ENCODE results near the gene MDH1B. TPM values are rescaled to one million over a fixed set of nuclear protein-coding genes. Genes with fewer than 3 reads are reported as not detected.
A peak's percentile ranks its signal among the peaks of the same experiment; 100 is the strongest.

The MDH1B gene
- total RNA-seq, 1 experiment from 2014 or later: 1.9 TPM

DNA sequence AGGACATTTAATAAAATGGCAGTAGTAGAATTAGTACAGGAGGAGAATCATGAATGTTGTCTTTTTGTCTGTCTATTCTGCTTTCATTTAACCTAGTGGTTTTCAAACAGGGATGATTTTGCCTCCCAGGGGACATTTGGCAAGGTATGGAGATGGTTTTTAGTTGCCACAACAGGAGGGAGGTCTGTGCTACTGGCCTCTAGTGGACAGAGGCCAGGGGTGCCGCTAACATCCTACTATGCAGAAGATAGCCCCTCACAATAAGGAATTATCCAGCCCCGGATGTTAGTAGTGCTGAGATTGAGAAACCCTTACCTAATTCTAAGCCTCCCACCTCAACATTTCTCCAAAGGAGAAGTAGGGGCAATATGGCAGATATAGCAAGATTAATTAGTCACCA, 18.6 kb upstream of the MDH1B start:
- POLR2A ChIA-PET: no interaction called here
- DNase-seq (ENCODE audit: low spot score) (peak; percentile 42), ATAC-seq (peak; percentile 93)

DNA sequence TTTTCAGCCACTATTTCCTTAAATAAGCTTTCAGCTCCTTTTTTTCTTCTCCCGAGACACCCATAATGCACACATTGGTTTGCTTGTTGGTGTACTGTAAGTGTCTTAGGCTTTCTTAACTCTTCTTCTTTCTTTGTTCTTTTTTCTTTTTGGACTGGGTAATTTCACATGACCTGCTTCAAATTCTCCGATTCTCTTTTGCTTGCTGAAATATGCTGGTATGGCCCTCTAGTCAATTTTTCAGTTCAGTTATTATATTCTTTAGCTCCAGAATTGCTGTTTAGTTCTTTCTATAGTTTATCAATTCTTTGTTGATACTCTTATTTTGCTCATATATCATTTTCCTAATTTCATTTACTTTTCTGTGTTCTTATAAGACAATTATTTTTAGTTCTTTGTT, 15.5 kb upstream of the MDH1B start:
- ATAC-seq (no peak), DNase-seq (ENCODE audit: low spot score) (no peak)
- no peak overlapping the region for H3K27ac Mint-ChIP-seq
- peaks cover 20% of the 10 kb centered on the region for H3K9me3 Mint-ChIP-seq
- no peaks in the 10 kb centered on the region for H3K27me3 Mint-ChIP-seq (ENCODE audit: low read depth)
- CTCF ChIA-PET: interaction anchor here (0.7 to 1.0 kb wide), 4 partner anchors 14 to 1098 kb away, joined by 3 to 6 read pairs (median 4); partner anchors contain the start of gene NRP2
- H3K4me3 Mint-ChIP-seq: no peak overlapping the region
- peaks cover 2% of the 10 kb centered on the region; the same call in 1 of the 2 replicates for H3K4me1 Mint-ChIP-seq
- peaks cover 63% of the 10 kb centered on the region for H3K36me3 Mint-ChIP-seq
- POLR2A ChIA-PET: interaction anchor here (0.6 kb wide), 1 partner anchor 14 kb away, joined by 4 read pairs; no protein-coding TSS in a partner anchor
- TF ChIP-seq NFYB (CRISPR knock-in tag; conservative IDR thresholded peaks at IDR 0.05; ENCODE audit: low read depth) (no peak), RORB (CRISPR knock-in tag; IDR thresholded peaks at IDR 0.05) (no peak), ZNF671 (CRISPR knock-in tag; IDR thresholded peaks at IDR 0.05) (no peak), ZNF138 (CRISPR knock-in tag; conservative IDR thresholded peaks at IDR 0.05) (no peak), ETV6 (CRISPR knock-in tag; IDR thresholded peaks at IDR 0.05) (no peak), ZNF317 (CRISPR knock-in tag; IDR thresholded peaks at IDR 0.05; ENCODE audit: borderline replicate concordance, low read depth) (no peak), TEAD1 (CRISPR knock-in tag; IDR thresholded peaks at IDR 0.05) (no peak), MYBL2 (CRISPR knock-in tag; IDR thresholded peaks at IDR 0.05) (no peak), TP53 (CRISPR knock-in tag; IDR thresholded peaks at IDR 0.05) (no peak)
- TF ChIP-seq, protein P1, sequence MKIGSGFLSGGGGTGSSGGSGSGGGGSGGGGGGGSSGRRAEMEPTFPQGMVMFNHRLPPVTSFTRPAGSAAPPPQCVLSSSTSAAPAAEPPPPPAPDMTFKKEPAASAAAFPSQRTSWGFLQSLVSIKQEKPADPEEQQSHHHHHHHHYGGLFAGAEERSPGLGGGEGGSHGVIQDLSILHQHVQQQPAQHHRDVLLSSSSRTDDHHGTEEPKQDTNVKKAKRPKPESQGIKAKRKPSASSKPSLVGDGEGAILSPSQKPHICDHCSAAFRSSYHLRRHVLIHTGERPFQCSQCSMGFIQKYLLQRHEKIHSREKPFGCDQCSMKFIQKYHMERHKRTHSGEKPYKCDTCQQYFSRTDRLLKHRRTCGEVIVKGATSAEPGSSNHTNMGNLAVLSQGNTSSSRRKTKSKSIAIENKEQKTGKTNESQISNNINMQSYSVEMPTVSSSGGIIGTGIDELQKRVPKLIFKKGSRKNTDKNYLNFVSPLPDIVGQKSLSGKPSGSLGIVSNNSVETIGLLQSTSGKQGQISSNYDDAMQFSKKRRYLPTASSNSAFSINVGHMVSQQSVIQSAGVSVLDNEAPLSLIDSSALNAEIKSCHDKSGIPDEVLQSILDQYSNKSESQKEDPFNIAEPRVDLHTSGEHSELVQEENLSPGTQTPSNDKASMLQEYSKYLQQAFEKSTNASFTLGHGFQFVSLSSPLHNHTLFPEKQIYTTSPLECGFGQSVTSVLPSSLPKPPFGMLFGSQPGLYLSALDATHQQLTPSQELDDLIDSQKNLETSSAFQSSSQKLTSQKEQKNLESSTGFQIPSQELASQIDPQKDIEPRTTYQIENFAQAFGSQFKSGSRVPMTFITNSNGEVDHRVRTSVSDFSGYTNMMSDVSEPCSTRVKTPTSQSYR (CRISPR knock-in tag; IDR thresholded peaks at IDR 0.05): no peak
- TF ChIP-seq, protein P2, sequence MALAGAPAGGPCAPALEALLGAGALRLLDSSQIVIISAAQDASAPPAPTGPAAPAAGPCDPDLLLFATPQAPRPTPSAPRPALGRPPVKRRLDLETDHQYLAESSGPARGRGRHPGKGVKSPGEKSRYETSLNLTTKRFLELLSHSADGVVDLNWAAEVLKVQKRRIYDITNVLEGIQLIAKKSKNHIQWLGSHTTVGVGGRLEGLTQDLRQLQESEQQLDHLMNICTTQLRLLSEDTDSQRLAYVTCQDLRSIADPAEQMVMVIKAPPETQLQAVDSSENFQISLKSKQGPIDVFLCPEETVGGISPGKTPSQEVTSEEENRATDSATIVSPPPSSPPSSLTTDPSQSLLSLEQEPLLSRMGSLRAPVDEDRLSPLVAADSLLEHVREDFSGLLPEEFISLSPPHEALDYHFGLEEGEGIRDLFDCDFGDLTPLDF (CRISPR knock-in tag; IDR thresholded peaks at IDR 0.05): no peak
- TF ChIP-seq, protein P3, sequence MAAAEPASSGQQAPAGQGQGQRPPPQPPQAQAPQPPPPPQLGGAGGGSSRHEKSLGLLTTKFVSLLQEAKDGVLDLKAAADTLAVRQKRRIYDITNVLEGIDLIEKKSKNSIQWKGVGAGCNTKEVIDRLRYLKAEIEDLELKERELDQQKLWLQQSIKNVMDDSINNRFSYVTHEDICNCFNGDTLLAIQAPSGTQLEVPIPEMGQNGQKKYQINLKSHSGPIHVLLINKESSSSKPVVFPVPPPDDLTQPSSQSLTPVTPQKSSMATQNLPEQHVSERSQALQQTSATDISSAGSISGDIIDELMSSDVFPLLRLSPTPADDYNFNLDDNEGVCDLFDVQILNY (CRISPR knock-in tag; IDR thresholded peaks at IDR 0.05): no peak

More for the DNA sequence above, 18.6 kb upstream of the MDH1B start:
- H3K9me3 Mint-ChIP-seq: peaks cover 9% of the 10 kb centered on the region
- TF ChIP-seq SMAD3 (CRISPR knock-in tag; IDR thresholded peaks at IDR 0.05; ENCODE audit: borderline replicate concordance): no peak
- TF ChIP-seq, protein P4, sequence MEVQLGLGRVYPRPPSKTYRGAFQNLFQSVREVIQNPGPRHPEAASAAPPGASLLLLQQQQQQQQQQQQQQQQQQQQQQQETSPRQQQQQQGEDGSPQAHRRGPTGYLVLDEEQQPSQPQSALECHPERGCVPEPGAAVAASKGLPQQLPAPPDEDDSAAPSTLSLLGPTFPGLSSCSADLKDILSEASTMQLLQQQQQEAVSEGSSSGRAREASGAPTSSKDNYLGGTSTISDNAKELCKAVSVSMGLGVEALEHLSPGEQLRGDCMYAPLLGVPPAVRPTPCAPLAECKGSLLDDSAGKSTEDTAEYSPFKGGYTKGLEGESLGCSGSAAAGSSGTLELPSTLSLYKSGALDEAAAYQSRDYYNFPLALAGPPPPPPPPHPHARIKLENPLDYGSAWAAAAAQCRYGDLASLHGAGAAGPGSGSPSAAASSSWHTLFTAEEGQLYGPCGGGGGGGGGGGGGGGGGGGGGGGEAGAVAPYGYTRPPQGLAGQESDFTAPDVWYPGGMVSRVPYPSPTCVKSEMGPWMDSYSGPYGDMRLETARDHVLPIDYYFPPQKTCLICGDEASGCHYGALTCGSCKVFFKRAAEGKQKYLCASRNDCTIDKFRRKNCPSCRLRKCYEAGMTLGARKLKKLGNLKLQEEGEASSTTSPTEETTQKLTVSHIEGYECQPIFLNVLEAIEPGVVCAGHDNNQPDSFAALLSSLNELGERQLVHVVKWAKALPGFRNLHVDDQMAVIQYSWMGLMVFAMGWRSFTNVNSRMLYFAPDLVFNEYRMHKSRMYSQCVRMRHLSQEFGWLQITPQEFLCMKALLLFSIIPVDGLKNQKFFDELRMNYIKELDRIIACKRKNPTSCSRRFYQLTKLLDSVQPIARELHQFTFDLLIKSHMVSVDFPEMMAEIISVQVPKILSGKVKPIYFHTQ (CRISPR knock-in tag; IDR thresholded peaks at IDR 0.05): no peak
- TF ChIP-seq ESRRA (CRISPR knock-in tag; IDR thresholded peaks at IDR 0.05; ENCODE audit: borderline replicate concordance): no peak
- TF ChIP-seq TP53 (CRISPR knock-in tag; IDR thresholded peaks at IDR 0.05): no peak
- no peak for TF ChIP-seq NFE2L1 (CRISPR knock-in tag; IDR thresholded peaks at IDR 0.05)
- TF ChIP-seq, protein P5, sequence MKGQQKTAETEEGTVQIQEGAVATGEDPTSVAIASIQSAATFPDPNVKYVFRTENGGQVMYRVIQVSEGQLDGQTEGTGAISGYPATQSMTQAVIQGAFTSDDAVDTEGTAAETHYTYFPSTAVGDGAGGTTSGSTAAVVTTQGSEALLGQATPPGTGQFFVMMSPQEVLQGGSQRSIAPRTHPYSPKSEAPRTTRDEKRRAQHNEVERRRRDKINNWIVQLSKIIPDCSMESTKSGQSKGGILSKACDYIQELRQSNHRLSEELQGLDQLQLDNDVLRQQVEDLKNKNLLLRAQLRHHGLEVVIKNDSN (CRISPR knock-in tag; IDR thresholded peaks at IDR 0.05): no peak
- TF ChIP-seq SP1 (CRISPR knock-in tag; conservative IDR thresholded peaks at IDR 0.05): no peak
- TF ChIP-seq NFATC4 (CRISPR knock-in tag; IDR thresholded peaks at IDR 0.05): no peak
- TF ChIP-seq, protein P6, sequence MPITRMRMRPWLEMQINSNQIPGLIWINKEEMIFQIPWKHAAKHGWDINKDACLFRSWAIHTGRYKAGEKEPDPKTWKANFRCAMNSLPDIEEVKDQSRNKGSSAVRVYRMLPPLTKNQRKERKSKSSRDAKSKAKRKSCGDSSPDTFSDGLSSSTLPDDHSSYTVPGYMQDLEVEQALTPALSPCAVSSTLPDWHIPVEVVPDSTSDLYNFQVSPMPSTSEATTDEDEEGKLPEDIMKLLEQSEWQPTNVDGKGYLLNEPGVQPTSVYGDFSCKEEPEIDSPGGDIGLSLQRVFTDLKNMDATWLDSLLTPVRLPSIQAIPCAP (CRISPR knock-in tag; IDR thresholded peaks at IDR 0.05): no peak
- TF ChIP-seq ATF1 (CRISPR knock-in tag; IDR thresholded peaks at IDR 0.05): no peak
- TF ChIP-seq ZBTB21 (CRISPR knock-in tag; IDR thresholded peaks at IDR 0.05; ENCODE audit: borderline replicate concordance): no peak
- TF ChIP-seq, protein P7, sequence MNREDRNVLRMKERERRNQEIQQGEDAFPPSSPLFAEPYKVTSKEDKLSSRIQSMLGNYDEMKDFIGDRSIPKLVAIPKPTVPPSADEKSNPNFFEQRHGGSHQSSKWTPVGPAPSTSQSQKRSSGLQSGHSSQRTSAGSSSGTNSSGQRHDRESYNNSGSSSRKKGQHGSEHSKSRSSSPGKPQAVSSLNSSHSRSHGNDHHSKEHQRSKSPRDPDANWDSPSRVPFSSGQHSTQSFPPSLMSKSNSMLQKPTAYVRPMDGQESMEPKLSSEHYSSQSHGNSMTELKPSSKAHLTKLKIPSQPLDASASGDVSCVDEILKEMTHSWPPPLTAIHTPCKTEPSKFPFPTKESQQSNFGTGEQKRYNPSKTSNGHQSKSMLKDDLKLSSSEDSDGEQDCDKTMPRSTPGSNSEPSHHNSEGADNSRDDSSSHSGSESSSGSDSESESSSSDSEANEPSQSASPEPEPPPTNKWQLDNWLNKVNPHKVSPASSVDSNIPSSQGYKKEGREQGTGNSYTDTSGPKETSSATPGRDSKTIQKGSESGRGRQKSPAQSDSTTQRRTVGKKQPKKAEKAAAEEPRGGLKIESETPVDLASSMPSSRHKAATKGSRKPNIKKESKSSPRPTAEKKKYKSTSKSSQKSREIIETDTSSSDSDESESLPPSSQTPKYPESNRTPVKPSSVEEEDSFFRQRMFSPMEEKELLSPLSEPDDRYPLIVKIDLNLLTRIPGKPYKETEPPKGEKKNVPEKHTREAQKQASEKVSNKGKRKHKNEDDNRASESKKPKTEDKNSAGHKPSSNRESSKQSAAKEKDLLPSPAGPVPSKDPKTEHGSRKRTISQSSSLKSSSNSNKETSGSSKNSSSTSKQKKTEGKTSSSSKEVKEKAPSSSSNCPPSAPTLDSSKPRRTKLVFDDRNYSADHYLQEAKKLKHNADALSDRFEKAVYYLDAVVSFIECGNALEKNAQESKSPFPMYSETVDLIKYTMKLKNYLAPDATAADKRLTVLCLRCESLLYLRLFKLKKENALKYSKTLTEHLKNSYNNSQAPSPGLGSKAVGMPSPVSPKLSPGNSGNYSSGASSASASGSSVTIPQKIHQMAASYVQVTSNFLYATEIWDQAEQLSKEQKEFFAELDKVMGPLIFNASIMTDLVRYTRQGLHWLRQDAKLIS (CRISPR knock-in tag; IDR thresholded peaks at IDR 0.05; ENCODE audit: borderline replicate concordance): no peak
- TF ChIP-seq MYBL2 (CRISPR knock-in tag; IDR thresholded peaks at IDR 0.05): no peak
- peaks cover 2% of the 10 kb centered on the region; the same call in 1 of the 2 replicates for H3K4me1 Mint-ChIP-seq
- no peaks in the 10 kb centered on the region for H3K27me3 Mint-ChIP-seq (ENCODE audit: low read depth)
- peaks cover 57% of the 10 kb centered on the region for H3K36me3 Mint-ChIP-seq
- H3K4me3 Mint-ChIP-seq: no peak overlapping the region
- CTCF ChIA-PET: interaction anchor here (1.9 kb wide), 1 partner anchor 17 kb away, joined by 7 read pairs; no protein-coding TSS in a partner anchor
- no peak overlapping the region for H3K27ac Mint-ChIP-seq
